Breast epithelium (tissue), 3 donors: ENCODE results near the gene PRKN.

Experiments
- POLR2A ChIP-seq: fragments of 450-650 bp; IDR thresholded peaks from one replicate; pipeline ENCODE4 v1.6.1; 2016; ENCODE audit warnings: antibody characterized with exemption, mild to moderate bottlenecking, moderate library complexity
- POLR2AphosphoS5 ChIP-seq, 3 donors: sonication (generic); formaldehyde crosslinking; IDR thresholded peaks; one replicate each; pipeline ENCODE4 v1.6.1; 2017; ENCODE audit warnings: antibody characterized with exemption in 3 of 3
- TF ChIP-seq, protein P1 (sequence below), 3 donors: fragments of 450-650 bp; IDR thresholded peaks; one replicate each; pipeline ENCODE4 v1.5.1; 2016 to 2017; ENCODE audit warnings: antibody characterized with exemption in 3 of 3, mild to moderate bottlenecking in 3 of 3, moderate library complexity in 3 of 3

DNA sequence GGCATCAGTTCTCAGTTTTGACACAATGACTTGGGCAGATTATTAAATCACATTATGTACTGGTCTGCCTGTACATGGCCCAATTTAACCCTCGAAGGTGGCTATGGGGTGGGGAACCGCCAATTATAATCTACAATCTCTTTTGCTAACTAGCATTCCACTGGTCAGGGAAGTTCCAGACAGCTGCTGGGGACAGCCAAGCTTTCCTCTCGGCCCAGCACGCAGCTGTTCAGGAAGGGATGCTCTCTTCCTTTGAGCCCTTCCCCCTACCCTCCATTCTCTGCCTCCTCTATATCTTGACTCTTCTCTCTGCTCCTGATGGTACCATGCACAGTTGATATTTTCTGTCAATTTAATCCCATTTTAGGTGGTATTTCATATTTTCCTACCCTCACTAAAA is 1220.2 kb downstream of the PRKN start:
- TF ChIP-seq, protein P1, sequence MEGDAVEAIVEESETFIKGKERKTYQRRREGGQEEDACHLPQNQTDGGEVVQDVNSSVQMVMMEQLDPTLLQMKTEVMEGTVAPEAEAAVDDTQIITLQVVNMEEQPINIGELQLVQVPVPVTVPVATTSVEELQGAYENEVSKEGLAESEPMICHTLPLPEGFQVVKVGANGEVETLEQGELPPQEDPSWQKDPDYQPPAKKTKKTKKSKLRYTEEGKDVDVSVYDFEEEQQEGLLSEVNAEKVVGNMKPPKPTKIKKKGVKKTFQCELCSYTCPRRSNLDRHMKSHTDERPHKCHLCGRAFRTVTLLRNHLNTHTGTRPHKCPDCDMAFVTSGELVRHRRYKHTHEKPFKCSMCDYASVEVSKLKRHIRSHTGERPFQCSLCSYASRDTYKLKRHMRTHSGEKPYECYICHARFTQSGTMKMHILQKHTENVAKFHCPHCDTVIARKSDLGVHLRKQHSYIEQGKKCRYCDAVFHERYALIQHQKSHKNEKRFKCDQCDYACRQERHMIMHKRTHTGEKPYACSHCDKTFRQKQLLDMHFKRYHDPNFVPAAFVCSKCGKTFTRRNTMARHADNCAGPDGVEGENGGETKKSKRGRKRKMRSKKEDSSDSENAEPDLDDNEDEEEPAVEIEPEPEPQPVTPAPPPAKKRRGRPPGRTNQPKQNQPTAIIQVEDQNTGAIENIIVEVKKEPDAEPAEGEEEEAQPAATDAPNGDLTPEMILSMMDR (IDR thresholded peaks at IDR 0.05) = no peak
- TF ChIP-seq POLR2A = no peak
- TF ChIP-seq POLR2AphosphoS5 (IDR thresholded peaks at IDR 0.05) = no peak
